SK-N-SH (cell line): ENCODE data around the gene ARHGAP10. TPM values are rescaled to one million over a fixed set of nuclear protein-coding genes. Genes with fewer than 3 reads are reported as not detected.

ENCODE experiments used
- CTCF ChIA-PET: fragments of 300-600, 350-600 bp; formaldehyde crosslinking; extraction: SDS; loops from one replicate; lab custom pipeline; 2021; lab: Yijun Ruan, JAX
- POLR2A ChIA-PET: fragments of 350-600 bp; sonication (Branson Sonifier 250); formaldehyde crosslinking; extraction: SDS; loops from one replicate; lab custom pipeline; 2020; ENCODE audit warnings: antibody characterized with exemption, inconsistent platforms; lab: Yijun Ruan, JAX
- DNase-seq: peaks from one replicate; pipeline ENCODE4 v3.0.0; 2012
- H2AFZ ChIP-seq: fragments of 200-600 bp; sonication (generic); 2 replicates; pipeline ENCODE4 v1.8.1; 2016; ENCODE audit warnings: antibody characterized with exemption, mild to moderate bottlenecking, low read depth
- H3F3A ChIP-seq: fragments of 200-600 bp; sonication (generic); replicated peaks from 2 replicates; pipeline ENCODE3; 2016; ENCODE audit warnings: antibody characterized with exemption, mild to moderate bottlenecking; ENCODE audit not compliant: insufficient read depth
- H3K27ac ChIP-seq, 2 experiments: fragments of 200-500 bp in 1 of 2; fragments of 200-600 bp in 1 of 2; sonication (Bioruptor generic) in 1 of 2; sonication (generic), shearing (Covaris generic) in 1 of 2; 2 replicates each; pipeline versions ENCODE4 v1.5.1 to v1.6.1; 2014 to 2016; ENCODE audit warnings: low read depth in 2 of 2, inconsistent platforms in 1 of 2, low read length in 1 of 2, mild to moderate bottlenecking in 1 of 2, mixed read lengths in 1 of 2
- H3K27me3 ChIP-seq: fragments of 200-600 bp; sonication (generic), shearing (Covaris generic); 2 replicates; pipeline ENCODE4 v1.6.1; 2016; ENCODE audit warnings: mixed run types; ENCODE audit not compliant: insufficient read depth
- H3K36me3 ChIP-seq, 2 experiments: fragments of 200-500 bp in 1 of 2; fragments of 200-600 bp in 1 of 2; sonication (Bioruptor generic) in 1 of 2; sonication (generic) in 1 of 2; replicated peaks in 1 of 2; 2 replicates each; pipeline versions ENCODE3 to v1.5.1; 2014 to 2016; ENCODE audit warnings: low read length in 1 of 2, mild to moderate bottlenecking in 1 of 2; ENCODE audit not compliant: insufficient read depth in 2 of 2, control insufficient read depth in 1 of 2
- H3K4me1 ChIP-seq, 2 experiments: fragments of 200-500 bp in 1 of 2; fragments of 200-600 bp in 1 of 2; sonication (Bioruptor generic) in 1 of 2; sonication (generic), shearing (Covaris generic) in 1 of 2; 2 replicates each; pipeline versions ENCODE4 v1.5.1 to v1.6.1; 2014 to 2016; ENCODE audit warnings: low read depth in 1 of 2, low read length in 1 of 2, mixed run types in 1 of 2; ENCODE audit not compliant: insufficient read depth in 2 of 2, control insufficient read depth in 1 of 2
- H3K4me2 ChIP-seq: fragments of 200-600 bp; sonication (generic), shearing (Covaris generic); 2 replicates; pipeline ENCODE4 v1.6.1; 2017; ENCODE audit warnings: mixed run types
- H3K4me3 ChIP-seq, 2 experiments: fragments of 200-500 bp in 1 of 2; fragments of 200-600 bp in 1 of 2; sonication (Bioruptor generic) in 1 of 2; sonication (generic), shearing (Covaris generic) in 1 of 2; 2 replicates each; pipeline versions ENCODE4 v1.5.1 to v1.8.1; 2014 to 2016; ENCODE audit warnings: low read depth in 2 of 2, inconsistent platforms in 1 of 2, low read length in 1 of 2, mild to moderate bottlenecking in 1 of 2, mixed read lengths in 1 of 2, moderate library complexity in 1 of 2
- H3K79me2 ChIP-seq: fragments of 200-600 bp; sonication (generic); 2 replicates; pipeline ENCODE4 v1.8.1; 2017; ENCODE audit warnings: mild to moderate bottlenecking; ENCODE audit not compliant: insufficient read depth
- H3K9ac ChIP-seq: fragments of 200-600 bp; sonication (generic); 2 replicates; pipeline ENCODE4 v1.6.1; 2017; ENCODE audit warnings: mixed run types
- H3K9me2 ChIP-seq: fragments of 200-600 bp; sonication (generic); 2 replicates; pipeline ENCODE4 v1.6.1; 2017; ENCODE audit warnings: mixed run types
- H3K9me3 ChIP-seq: fragments of 200-600 bp; sonication (generic); 2 replicates; pipeline ENCODE4 v1.6.1; 2017; ENCODE audit warnings: mixed run types, mild to moderate bottlenecking, moderate library complexity
- H4K20me1 ChIP-seq: fragments of 200-600 bp; sonication (generic); 2 replicates; pipeline ENCODE4 v1.6.1; 2017; ENCODE audit warnings: mild to moderate bottlenecking, mixed run types; ENCODE audit not compliant: insufficient read depth
- ELF1 ChIP-seq: IDR thresholded peaks from 2 replicates; pipeline ENCODE4 v1.4.0; 2012
- EP300 ChIP-seq, 2 experiments: IDR thresholded peaks; 2 replicates each; pipeline versions ENCODE4 v1.4.0 to v1.6.1; 2012; ENCODE audit warnings: borderline replicate concordance in 1 of 2, low read depth in 1 of 2, low read length in 1 of 2
- EZH2phosphoT487 ChIP-seq: fragments of 200-600 bp; sonication (generic); IDR thresholded peaks from 2 replicates; pipeline ENCODE4 v1.6.1; 2017; ENCODE audit warnings: low read depth, mixed run types, mild to moderate bottlenecking, antibody characterized with exemption, moderate library complexity, borderline replicate concordance
- FOSL2 ChIP-seq: IDR thresholded peaks from 2 replicates; pipeline ENCODE4 v1.4.0; 2012; ENCODE audit warnings: low read depth, mild to moderate bottlenecking, moderate library complexity, borderline replicate concordance
- FOXM1 ChIP-seq: IDR thresholded peaks from 2 replicates; pipeline ENCODE4 v1.4.0; 2012; ENCODE audit warnings: low read depth, mild to moderate bottlenecking
- GATA2 ChIP-seq: sonication (generic); formaldehyde crosslinking; IDR thresholded peaks from 2 replicates; pipeline ENCODE4 v1.5.0; 2020; ENCODE audit warnings: mild to moderate bottlenecking, missing genetic modification reagents
- JUND ChIP-seq: IDR thresholded peaks from 2 replicates; pipeline ENCODE4 v1.4.0; 2012
- MEF2A ChIP-seq: IDR thresholded peaks from 2 replicates; pipeline ENCODE4 v1.4.0; 2012; ENCODE audit warnings: low read depth, borderline replicate concordance
- MXI1 ChIP-seq: IDR thresholded peaks from 2 replicates; pipeline ENCODE4 v1.6.1; 2012; ENCODE audit warnings: mild to moderate bottlenecking, low read depth, low read length, improper control_type of control experiment
- NFIC ChIP-seq: IDR thresholded peaks from 2 replicates; pipeline ENCODE4 v1.4.0; 2012; ENCODE audit warnings: borderline replicate concordance
- POLR2AphosphoS5 ChIP-seq: IDR thresholded peaks from 2 replicates; pipeline ENCODE4 v1.6.1; 2012; ENCODE audit warnings: low read depth, low read length
- RCOR1 ChIP-seq: fragments of 150-350 bp; IDR thresholded peaks from 2 replicates; pipeline ENCODE4 v1.6.1; 2017; ENCODE audit warnings: antibody characterized with exemption, low read length
- SIN3A ChIP-seq: IDR thresholded peaks from 2 replicates; pipeline ENCODE4 v1.6.1; 2012; ENCODE audit warnings: low read depth, mild to moderate bottlenecking, low read length, moderate library complexity, borderline replicate concordance
- SMC3 ChIP-seq: IDR thresholded peaks from 2 replicates; pipeline ENCODE4 v1.6.1; 2012; ENCODE audit warnings: low read depth, low read length, improper control_type of control experiment
- TCF12 ChIP-seq: IDR thresholded peaks from 2 replicates; pipeline ENCODE4 v1.4.0; 2012
- TEAD4 ChIP-seq: IDR thresholded peaks from 2 replicates; pipeline ENCODE4 v1.4.0; 2012; ENCODE audit warnings: mild to moderate bottlenecking, borderline replicate concordance; ENCODE audit not compliant: insufficient read depth
- YY1 ChIP-seq: IDR thresholded peaks from 2 replicates; pipeline ENCODE4 v1.4.0; 2012; ENCODE audit warnings: low read depth, mild to moderate bottlenecking
- WGBS: methylation state at CpG from one replicate; pipeline ENCODE4 v1.1.6; 2017; ENCODE audit warnings: low lambda C conversion rate; 5-methylcytosine and 5-hydroxymethylcytosine counted together
- polyA plus RNA-seq, 3 experiments: library from polyadenylated mRNA; depleted of rRNA; stranded (reverse); fragments of >200 nt; gene quantifications; 2 replicates each; pipeline ENCODE4 v1.2.3, GENCODE V29; 2012
- TF ChIP-seq, protein P1 (sequence below): IDR thresholded peaks from 2 replicates; pipeline ENCODE4 v1.4.0; 2012; ENCODE audit warnings: low read depth, borderline replicate concordance
- TF ChIP-seq, protein P2 (sequence below): fragments of 200-600 bp; sonication (generic); IDR thresholded peaks from 2 replicates; pipeline ENCODE4 v1.6.1; 2017; ENCODE audit warnings: antibody characterized with exemption, mild to moderate bottlenecking, moderate library complexity
- TF ChIP-seq, protein P3 (sequence below): IDR thresholded peaks from 2 replicates; pipeline ENCODE4 v1.6.1; 2012; ENCODE audit warnings: mild to moderate bottlenecking, low read depth, low read length, moderate library complexity
- TF ChIP-seq, protein P4 (sequence below): IDR thresholded peaks from 2 replicates; pipeline ENCODE4; 2012

Gene ARHGAP10
- polyA plus RNA-seq, 1 of the 3 experiments (the other 2 are of a cell fraction) = 15.1 TPM

DNA sequence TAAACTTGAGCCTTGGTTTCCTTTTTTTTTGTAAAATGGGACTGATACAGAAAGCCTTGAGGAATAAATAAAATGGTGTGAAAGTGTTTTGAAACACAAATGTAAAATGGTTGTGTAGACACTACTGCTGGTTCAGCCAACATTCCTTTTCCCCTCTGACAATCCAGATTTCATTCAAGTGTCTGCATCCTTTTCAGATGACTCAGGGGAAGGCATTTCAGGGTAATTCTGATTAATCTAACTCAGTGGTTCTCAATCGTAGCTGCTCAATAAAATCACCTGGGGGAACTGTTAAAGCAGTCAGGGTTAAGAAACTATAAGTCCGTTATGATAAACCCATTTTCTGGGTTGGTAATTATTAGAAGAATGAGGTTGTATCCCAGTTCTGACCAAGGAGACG is 4.6 kb downstream of the ARHGAP10 start:
- Histone ChIP-seq H3K4me3 (0 out of 4 replicates have a peak overlapping the region, but pooled peaks of 1 of the 2 experiments have one; percentile 16), H3K27ac (peak overlapping the region; percentile 75 to 80), H3K9ac (peak overlapping the region; percentile 48; the same call in 1 of the 2 replicates), H3F3A (peaks cover 23% of the 10 kb centered on the region), H3K4me1 (peaks cover 31 to 39% of the 10 kb centered on the region in 2 experiments; a peak in 3 of 4 replicates), H3K9me3 (no peaks in the 10 kb centered on the region), H3K9me2 (no peaks in the 10 kb centered on the region), H2AFZ (no peak overlapping the region), H3K36me3 (no peaks in the 10 kb centered on the region), H3K79me2 (peaks cover 93% of the 10 kb centered on the region), H4K20me1 (no peaks in the 10 kb centered on the region; the same call in 1 of the 2 replicates), H3K4me2 (peak overlapping the region; percentile 99), H3K27me3 (no peaks in the 10 kb centered on the region)
- no peak for DNase-seq
- no peak for TF ChIP-seq POLR2AphosphoS5
- no peak for TF ChIP-seq RCOR1
- no peak for TF ChIP-seq SMC3
- peak; percentile 73 for TF ChIP-seq JUND
- no peak for TF ChIP-seq FOXM1
- 0 out of 2 replicates have a peak, but pooled peaks have one; percentile 36 for TF ChIP-seq SIN3A
- TF ChIP-seq EP300 (IDR thresholded peaks at IDR 0.05; ENCODE audit: borderline replicate concordance in 1 of 2, low read depth in 1 of 2, low read length in 1 of 2) = no peak
- TF ChIP-seq, protein P1, sequence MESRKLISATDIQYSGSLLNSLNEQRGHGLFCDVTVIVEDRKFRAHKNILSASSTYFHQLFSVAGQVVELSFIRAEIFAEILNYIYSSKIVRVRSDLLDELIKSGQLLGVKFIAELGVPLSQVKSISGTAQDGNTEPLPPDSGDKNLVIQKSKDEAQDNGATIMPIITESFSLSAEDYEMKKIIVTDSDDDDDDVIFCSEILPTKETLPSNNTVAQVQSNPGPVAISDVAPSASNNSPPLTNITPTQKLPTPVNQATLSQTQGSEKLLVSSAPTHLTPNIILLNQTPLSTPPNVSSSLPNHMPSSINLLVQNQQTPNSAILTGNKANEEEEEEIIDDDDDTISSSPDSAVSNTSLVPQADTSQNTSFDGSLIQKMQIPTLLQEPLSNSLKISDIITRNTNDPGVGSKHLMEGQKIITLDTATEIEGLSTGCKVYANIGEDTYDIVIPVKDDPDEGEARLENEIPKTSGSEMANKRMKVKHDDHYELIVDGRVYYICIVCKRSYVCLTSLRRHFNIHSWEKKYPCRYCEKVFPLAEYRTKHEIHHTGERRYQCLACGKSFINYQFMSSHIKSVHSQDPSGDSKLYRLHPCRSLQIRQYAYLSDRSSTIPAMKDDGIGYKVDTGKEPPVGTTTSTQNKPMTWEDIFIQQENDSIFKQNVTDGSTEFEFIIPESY = no peak
- TF ChIP-seq TEAD4 = no peak; the same call in 1 of the 2 replicates
- peak; percentile 35; the same call in 1 of the 2 replicates for TF ChIP-seq NFIC
- peak; percentile 18; the same call in 1 of the 2 replicates for TF ChIP-seq YY1
- TF ChIP-seq EZH2phosphoT487 = no peak
- TF ChIP-seq MEF2A = no peak
- TF ChIP-seq, protein P2, sequence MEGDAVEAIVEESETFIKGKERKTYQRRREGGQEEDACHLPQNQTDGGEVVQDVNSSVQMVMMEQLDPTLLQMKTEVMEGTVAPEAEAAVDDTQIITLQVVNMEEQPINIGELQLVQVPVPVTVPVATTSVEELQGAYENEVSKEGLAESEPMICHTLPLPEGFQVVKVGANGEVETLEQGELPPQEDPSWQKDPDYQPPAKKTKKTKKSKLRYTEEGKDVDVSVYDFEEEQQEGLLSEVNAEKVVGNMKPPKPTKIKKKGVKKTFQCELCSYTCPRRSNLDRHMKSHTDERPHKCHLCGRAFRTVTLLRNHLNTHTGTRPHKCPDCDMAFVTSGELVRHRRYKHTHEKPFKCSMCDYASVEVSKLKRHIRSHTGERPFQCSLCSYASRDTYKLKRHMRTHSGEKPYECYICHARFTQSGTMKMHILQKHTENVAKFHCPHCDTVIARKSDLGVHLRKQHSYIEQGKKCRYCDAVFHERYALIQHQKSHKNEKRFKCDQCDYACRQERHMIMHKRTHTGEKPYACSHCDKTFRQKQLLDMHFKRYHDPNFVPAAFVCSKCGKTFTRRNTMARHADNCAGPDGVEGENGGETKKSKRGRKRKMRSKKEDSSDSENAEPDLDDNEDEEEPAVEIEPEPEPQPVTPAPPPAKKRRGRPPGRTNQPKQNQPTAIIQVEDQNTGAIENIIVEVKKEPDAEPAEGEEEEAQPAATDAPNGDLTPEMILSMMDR = no peak
- TF ChIP-seq FOSL2 = peak; percentile 67
- TF ChIP-seq, protein P3, sequence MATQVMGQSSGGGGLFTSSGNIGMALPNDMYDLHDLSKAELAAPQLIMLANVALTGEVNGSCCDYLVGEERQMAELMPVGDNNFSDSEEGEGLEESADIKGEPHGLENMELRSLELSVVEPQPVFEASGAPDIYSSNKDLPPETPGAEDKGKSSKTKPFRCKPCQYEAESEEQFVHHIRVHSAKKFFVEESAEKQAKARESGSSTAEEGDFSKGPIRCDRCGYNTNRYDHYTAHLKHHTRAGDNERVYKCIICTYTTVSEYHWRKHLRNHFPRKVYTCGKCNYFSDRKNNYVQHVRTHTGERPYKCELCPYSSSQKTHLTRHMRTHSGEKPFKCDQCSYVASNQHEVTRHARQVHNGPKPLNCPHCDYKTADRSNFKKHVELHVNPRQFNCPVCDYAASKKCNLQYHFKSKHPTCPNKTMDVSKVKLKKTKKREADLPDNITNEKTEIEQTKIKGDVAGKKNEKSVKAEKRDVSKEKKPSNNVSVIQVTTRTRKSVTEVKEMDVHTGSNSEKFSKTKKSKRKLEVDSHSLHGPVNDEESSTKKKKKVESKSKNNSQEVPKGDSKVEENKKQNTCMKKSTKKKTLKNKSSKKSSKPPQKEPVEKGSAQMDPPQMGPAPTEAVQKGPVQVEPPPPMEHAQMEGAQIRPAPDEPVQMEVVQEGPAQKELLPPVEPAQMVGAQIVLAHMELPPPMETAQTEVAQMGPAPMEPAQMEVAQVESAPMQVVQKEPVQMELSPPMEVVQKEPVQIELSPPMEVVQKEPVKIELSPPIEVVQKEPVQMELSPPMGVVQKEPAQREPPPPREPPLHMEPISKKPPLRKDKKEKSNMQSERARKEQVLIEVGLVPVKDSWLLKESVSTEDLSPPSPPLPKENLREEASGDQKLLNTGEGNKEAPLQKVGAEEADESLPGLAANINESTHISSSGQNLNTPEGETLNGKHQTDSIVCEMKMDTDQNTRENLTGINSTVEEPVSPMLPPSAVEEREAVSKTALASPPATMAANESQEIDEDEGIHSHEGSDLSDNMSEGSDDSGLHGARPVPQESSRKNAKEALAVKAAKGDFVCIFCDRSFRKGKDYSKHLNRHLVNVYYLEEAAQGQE = no peak
- no peak for TF ChIP-seq MXI1
- TF ChIP-seq, protein P4, sequence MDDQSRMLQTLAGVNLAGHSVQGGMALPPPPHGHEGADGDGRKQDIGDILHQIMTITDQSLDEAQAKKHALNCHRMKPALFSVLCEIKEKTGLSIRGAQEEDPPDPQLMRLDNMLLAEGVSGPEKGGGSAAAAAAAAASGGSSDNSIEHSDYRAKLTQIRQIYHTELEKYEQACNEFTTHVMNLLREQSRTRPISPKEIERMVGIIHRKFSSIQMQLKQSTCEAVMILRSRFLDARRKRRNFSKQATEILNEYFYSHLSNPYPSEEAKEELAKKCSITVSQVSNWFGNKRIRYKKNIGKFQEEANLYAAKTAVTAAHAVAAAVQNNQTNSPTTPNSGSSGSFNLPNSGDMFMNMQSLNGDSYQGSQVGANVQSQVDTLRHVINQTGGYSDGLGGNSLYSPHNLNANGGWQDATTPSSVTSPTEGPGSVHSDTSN = peak; percentile 71
- no peak for TF ChIP-seq GATA2
- TF ChIP-seq ELF1 = no peak
- peak; percentile 57; the same call in 1 of the 2 replicates for TF ChIP-seq TCF12
- ChIA-PET POLR2A (no interaction called here), CTCF (no interaction called here)
- 58% methylated on average over 3 of the region's 3 CpGs for WGBS
